Mesenteric fat pad (tissue), 1 donor: ENCODE results near the gene BCL2L11. TPM values are rescaled to one million over a fixed set of nuclear protein-coding genes. Genes with fewer than 3 reads are reported as not detected.

ENCODE experiments used
- DNase-seq: peaks from one replicate; pipeline ENCODE4 v3.0.0-alpha.2; 2020; ENCODE audit warnings: low spot score
- total RNA-seq: library from RNA; stranded (reverse); fragmentation: NEBNext Ultra II Directional; extraction: Animal tissue kit (Norgen Biotek cat#: 25700); gene quantifications from one replicate; pipeline ENCODE4 v1.2.1, GENCODE V29; 2021
- donor health status: DM: yes; HTN: yes; CAD: no.

The BCL2L11 gene
- total RNA-seq, 1 donor from 2014 or later: 9.0 TPM

- no peak for DNase-seq
These were observed 21.4 kb downstream of the BCL2L11 start for GRCh38 chr2:111142101-111142500.

- no peak for DNase-seq
These were observed 22.6 kb downstream of the BCL2L11 start for GRCh38 chr2:111143107-111143842.

DNA sequence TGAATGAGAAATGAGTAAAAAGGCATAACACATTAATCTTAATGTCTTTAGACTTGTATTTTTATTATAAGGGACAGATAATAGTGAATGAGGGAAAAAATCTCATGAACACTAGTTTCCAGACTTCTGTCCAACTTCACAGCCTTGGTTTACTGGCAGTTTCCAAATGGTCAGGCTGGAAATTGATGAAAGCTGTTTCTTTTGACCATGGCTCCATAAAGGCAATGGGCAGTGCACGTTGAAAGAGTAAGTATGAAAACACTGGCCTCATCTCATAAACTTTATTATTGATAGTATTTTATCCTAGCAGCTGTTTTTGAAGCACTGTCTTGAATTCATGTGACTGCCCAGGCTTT lies 23.1 kb downstream of the BCL2L11 start:
- DNase-seq: no peak

DNA sequence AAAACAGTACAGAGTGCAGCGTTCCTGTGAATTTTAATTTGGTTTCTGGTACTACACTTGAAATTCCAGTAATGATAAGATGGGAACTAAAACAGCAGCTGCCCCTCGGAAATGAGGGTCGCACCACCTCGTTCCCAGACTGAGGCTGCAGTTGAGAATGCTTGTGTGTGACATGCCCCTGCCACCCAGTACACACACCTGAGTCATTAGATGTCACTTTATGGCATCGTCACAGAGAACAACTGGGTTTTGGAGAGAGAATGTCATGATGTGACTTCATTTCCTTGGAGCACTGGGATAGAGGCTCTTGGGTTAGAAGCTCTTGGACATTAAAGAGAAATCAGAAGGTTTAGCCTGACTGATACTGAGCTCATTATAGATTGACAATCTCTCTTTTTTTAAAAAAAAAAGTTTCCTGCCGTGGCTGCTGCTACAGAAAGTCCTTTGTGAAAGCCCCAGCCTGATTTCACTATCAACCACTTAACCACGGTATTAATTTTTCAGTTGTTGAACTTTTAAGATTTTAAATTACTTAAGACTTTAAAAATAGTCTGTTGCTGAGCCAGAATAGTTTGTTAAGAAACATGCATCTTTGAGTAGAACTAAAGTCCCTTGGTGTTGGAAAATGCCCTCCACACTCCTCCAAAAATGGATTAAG lies 24.5 kb downstream of the BCL2L11 start:
- DNase-seq: no peak

DNA sequence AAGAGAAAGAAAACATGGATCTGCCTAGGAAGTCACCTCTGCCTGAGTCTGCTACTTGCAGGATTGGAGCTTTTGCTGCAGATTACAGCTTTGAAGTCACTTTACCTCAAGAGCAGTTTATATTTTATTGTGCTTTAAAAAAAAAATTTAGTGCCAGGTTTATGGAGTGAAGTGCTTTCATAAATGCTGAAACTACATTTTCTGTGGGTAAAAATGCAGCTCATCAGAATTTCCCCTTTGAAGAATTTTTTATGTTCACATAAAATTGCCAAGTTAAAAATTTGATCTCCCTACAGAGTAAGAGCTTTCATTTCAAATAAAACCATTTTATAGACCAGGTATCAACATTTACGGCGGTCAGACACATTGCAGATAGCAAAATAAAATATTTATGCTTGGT lies 25.2 kb downstream of the BCL2L11 start:
- no peak for DNase-seq

GRCh38 chr2:111148225-111148873 lies 27.6 kb downstream of the BCL2L11 start:
- no peak for DNase-seq

- no peak for DNase-seq
These were observed 28.2 kb downstream of the BCL2L11 start for GRCh38 chr2:111148925-111149324.

GRCh38 chr2:111149882-111150455 lies 29.3 kb downstream of the BCL2L11 start:
- DNase-seq: no peak

DNA sequence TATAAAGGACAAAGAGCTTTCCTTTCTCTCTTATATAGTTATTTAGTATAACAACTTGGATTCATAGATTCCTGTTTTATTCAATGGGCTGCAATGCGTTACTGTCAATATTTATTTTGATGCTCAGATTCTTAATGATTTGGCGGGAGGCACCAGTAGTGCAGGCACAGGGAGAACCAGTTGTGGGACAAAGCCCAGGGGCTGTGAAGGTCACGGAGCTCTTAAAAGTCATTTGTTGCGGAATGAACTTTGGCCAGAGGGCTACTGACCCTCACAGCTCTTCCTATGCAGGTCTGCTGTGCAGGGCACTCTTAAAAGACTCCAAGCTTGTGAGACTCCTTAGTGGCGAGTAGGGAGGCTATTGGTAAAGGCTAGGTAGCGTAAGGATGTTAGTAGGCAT lies 34.0 kb downstream of the BCL2L11 start:
- DNase-seq: no peak

GRCh38 chr2:111155610-111156009 lies 34.9 kb downstream of the BCL2L11 start:
- no peak for DNase-seq

DNA sequence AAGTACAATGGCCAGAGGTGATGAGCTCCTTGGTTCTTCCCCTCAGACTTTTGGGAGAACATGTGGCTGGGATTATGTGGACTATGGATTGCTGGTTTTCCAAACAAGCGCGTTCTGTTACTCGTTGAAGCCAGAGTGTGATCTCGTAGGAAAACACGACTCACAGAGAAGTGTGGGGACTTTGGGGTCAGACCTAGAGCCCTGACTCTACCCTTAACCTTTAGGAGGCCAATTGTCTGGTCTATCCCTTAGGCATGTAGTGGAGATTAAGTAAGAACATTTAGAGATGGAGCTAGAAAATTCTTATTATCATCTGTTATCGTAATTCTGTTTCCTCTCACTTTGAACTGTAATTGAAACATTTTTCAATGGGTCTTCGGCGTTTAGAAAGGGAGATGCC lies 35.8 kb downstream of the BCL2L11 start:
- no peak for DNase-seq

DNA sequence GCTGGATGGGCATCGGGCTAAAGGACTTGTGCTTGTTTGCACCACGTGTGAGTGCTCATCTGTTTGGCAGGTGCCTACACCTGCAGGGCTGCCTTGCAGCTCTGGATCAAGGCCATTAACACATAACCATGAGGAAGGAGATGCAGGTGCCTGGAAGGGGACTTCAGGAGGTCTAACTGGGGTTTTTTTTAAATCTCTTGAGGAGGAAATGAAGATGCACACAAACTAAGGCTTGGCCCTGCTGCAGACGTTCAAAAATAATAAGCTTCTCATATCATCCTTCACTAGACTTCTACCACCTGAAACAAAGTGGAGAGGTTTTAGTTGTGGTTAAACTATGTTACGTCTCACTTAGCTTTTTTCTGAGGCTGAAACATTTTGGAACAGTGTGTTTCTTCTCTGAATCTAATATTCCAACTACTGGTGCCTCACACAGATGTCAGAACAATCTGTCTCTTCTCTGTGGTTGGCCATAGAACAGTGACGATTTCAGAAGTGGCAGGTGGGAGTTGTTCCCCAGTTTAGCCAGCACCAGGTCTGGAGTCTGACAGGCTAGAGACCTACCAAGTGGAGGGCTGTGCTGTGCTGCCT lies 36.5 kb downstream of the BCL2L11 start:
- DNase-seq: no peak

DNA sequence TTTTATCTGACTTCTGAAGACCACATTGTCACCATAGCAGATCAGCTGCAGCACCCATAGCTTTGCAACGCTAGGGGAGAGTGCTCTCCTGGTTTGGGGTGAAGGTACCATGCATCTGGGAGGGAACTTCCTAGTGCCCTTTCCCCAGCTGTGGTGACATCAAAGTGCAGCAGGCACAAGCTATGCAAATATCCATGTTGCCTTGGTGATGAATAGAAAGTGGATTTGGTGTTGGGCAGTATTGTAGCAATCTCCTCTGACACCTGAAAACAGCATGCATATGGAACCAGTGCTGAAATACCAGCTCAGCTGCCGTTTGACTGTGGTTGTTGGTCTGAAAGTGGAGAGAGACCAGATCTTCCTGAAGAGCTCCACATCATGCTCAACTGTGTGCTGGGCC lies 37.1 kb downstream of the BCL2L11 start:
- no peak for DNase-seq

DNA sequence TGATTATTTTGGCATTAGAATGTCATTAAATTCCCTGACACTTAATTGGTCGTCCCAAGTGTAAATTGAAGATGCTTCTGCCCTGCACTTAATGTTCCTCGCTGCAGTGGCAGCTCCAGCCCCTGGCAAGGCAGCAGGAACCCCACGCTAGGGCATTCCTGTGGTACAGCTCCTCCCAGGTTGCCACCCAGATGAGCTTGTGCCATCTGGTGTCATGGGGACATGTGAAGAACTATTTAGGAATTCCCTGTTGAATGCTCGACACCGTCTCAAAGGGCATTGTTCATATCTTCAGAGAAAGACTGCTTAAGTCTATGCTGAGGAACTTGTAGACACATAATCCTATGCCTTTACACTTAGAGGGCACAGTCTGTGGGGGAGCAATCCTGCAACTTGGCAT lies 38.9 kb downstream of the BCL2L11 start:
- no peak for DNase-seq

DNA sequence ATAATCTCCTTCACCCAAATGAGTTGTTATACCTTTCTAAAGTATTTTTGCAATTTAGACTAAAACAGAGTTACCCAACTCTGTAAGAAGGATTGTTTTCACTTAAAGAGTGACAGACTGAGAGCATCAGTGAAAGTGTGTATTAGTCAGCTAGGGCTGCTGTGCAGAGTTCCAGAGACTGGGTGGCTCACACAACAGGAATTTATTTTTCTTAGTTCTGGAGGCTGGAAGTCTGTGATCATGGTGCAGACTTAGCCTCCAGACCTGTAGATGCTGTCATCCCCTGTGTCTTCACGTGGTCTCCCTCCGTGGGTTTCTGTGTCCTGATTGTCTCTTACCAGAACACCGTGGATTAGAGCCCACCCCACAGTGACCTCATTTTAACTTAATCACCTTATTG lies 40.0 kb downstream of the BCL2L11 start:
- no peak for DNase-seq

DNA sequence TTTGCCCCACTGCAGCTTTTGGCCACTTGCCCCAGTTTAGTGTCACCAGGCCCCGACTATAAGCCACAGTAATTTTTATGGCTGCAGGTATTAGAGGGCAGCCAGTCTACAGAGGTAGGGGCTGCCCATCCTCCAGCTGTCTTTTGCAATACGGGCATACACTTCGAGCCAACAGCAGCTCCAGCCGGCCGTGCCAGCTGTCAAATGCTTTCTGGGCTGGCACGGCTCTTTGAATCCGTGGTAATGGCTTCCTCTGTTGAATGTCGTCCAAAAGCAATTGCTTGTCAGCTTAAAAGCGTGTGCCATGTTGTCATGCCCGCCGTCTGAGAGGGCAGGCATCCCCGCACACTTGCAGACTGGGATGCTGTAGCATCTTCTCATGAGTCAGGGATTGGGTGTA lies 41.3 kb downstream of the BCL2L11 start:
- no peak for DNase-seq

- no peak for DNase-seq
These were observed 42.1 kb downstream of the BCL2L11 start for GRCh38 chr2:111162718-111163331.

GRCh38 chr2:111164078-111164477 lies 43.4 kb downstream of the BCL2L11 start:
- DNase-seq: no peak

DNA sequence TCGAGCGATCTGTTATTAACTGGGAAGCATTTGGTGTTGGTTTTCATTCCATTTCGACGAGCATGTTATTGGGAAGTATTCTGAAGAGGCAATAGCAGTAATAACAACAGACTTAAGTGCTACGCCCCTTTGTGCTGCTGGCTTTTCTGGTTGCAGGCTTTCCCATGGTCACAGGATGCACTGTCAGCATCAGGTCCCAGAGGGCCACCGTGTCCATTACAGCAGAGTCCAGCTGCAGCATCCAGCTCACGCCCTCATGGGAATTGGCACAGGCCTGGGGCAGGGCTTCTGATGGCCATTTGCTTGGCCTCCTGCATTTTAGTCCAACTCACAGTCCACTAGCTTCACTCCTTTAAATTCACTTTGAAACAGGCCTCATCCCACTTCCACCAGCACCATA lies 44.4 kb downstream of the BCL2L11 start:
- DNase-seq: no peak

- no peak for DNase-seq
These were observed 45.4 kb downstream of the BCL2L11 start for GRCh38 chr2:111166115-111166514.

GRCh38 chr2:111167076-111167862 lies 46.6 kb downstream of the BCL2L11 start:
- DNase-seq: no peak
